ENCODE data around the gene CTSC. TPM values are rescaled to one million over a fixed set of nuclear protein-coding genes. Genes with fewer than 3 reads are reported as not detected.

Gene CTSC
- total RNA-seq (2021) = 119 and 124 TPM in 2 replicates
- Bru-seq, nascent RNA = percentile 80 among the genes with signal in this experiment
- percentile 71 among the genes with signal in this experiment for BruChase-seq, experiment 1, labeled RNA remaining after a 2-hour chase
- BruChase-seq, experiment 2, labeled RNA remaining after a 6-hour chase = percentile 79 among the genes with signal in this experiment
- long read RNA-seq, full-length matches to known transcripts = 94 of 106 reads
- long read RNA-seq, partial matches to known transcripts = 2 of 106 reads
- long read RNA-seq, other reads (novel, unspliced or antisense) = 10 of 106 reads

- H3K4me2 ChIP-seq = peak within 1 kb of the TSS; percentile 89
- intact Hi-C loops (cut with micrococcal nuclease; ENCODE audit: unreplicated experiment) = loop anchor here (1.0 to 5.0 kb wide), 5 partner anchors 45 to 199 kb away; no protein-coding TSS in a partner anchor
- H3K4me3 ChIP-seq = peak within 1 kb of the TSS; percentile 87
- TF ChIP-seq CTCF (conservative IDR thresholded peaks at IDR 0.05) (no peak; the same call in 1 of the 2 replicates), EZH2 (IDR thresholded peaks at IDR 0.05; ENCODE audit: low read depth) (no peak)
- BruUV-seq (replicated peaks) = TSS peak; percentile 58
- H3K9me2 ChIP-seq (ENCODE audit: insufficient read depth) = no peaks in the 10 kb centered on the region
- no peaks in the 10 kb centered on the region for H3K9me3 ChIP-seq (ENCODE audit: insufficient read depth, low read depth)
- DNase-seq = peak; percentile 89 to 91
- H3K27me3 ChIP-seq (ENCODE audit: insufficient read depth, low read depth) = no peaks in the 10 kb centered on the region
- H2AFZ ChIP-seq = peak within 1 kb of the TSS; percentile 93
- H4K20me1 ChIP-seq (ENCODE audit: insufficient read depth) = no peaks in the 10 kb centered on the region
- peaks cover 37% of the 10 kb centered on the region for H3K4me1 ChIP-seq (replicated peaks; ENCODE audit: insufficient read depth)
- peaks cover 26% of the 10 kb centered on the region for H3K79me2 ChIP-seq (ENCODE audit: low read depth)
- H3K36me3 ChIP-seq (ENCODE audit: low read depth) = peaks cover 19% of the 10 kb centered on the region
- CTCF ChIA-PET = no interaction called here
- peaks cover 8% of the 10 kb centered on the region; the same call in 1 of the 2 replicates for H3F3A ChIP-seq (ENCODE audit: insufficient read depth, low read depth)
- POLR2A ChIA-PET (ENCODE audit: unreplicated experiment) = interaction anchor here (0.6 to 1.0 kb wide), 4 partner anchors 40 to 321 kb away, joined by 3 to 14 read pairs (median 5); no protein-coding TSS in a partner anchor
- peak within 1 kb of the TSS; percentile 73 for H3K27ac ChIP-seq
Observed at GRCh38 chr11:88337181-88337986, at the start of gene CTSC. CTSC (minus strand) TSS chr11:88337736; CDS start chr11:88337672, 64 bp downstream.

DNA sequence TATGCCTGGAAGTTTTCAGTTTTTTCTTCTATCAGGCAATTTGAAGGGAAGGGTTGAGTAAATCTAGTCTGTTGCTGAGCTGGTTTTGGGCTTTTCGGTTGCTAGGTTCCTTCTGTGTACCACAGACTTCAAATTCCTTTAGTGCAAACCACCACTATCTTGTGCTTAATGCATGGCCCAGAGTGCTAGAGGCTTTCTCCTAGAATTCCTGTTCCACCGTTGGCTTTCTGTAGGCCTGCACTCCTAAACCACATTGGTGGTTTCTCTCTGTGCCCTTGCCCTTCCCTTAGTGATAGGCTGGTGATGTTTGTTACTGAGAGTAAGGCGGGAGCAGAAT lies 47.1 kb upstream of the CTSC start:
- intact Hi-C loops (cut with micrococcal nuclease; ENCODE audit: unreplicated experiment) = loop anchor here (2.0 to 5.0 kb wide), 4 partner anchors 18 to 158 kb away; partner anchors contain the start of gene CTSC

More for the DNA sequence above, 47.1 kb upstream of the CTSC start:
- Histone ChIP-seq H3K9me2 (ENCODE audit: insufficient read depth) (0 out of 2 replicates have a peak, but pooled peaks cover 15% of the 10 kb centered on the region), H3K9me3 (ENCODE audit: insufficient read depth, low read depth) (no peaks in the 10 kb centered on the region; the same call in 1 of the 2 replicates), H3K79me2 (ENCODE audit: low read depth) (no peaks in the 10 kb centered on the region), H3K27me3 (ENCODE audit: insufficient read depth, low read depth) (no peaks in the 10 kb centered on the region), H2AFZ (peak overlapping the region; percentile 10; the same call in 1 of the 2 replicates), H3K4me3 (peak overlapping the region; percentile 37; the same call in 1 of the 2 replicates), H3K4me1 (replicated peaks; ENCODE audit: insufficient read depth) (peaks cover 52% of the 10 kb centered on the region), H4K20me1 (ENCODE audit: insufficient read depth) (no peaks in the 10 kb centered on the region), H3K36me3 (ENCODE audit: low read depth) (no peaks in the 10 kb centered on the region), H3K4me2 (peak overlapping the region; percentile 76), H3F3A (ENCODE audit: insufficient read depth, low read depth) (peaks cover 27% of the 10 kb centered on the region), H3K27ac (peak overlapping the region; percentile 44)
- BruUV-seq (replicated peaks) = no TSS peak
- TF ChIP-seq CTCF (conservative IDR thresholded peaks at IDR 0.05) (no peak), EZH2 (IDR thresholded peaks at IDR 0.05; ENCODE audit: low read depth) (no peak)
- peak; percentile 36 to 85 for DNase-seq
- ChIA-PET CTCF (no interaction called here), POLR2A (ENCODE audit: unreplicated experiment) (interaction anchor here (0.6 kb wide), 4 partner anchors 26 to 49 kb away, joined by 3 to 7 read pairs (median 4); partner anchors contain the start of gene CTSC)

All from PC-9 (cell line).